SH-SY5Y (cell line): ENCODE results near the gene ART5.

Experiments used
- GATA2 ChIP-seq: IDR thresholded peaks from 2 replicates; pipeline ENCODE4 v1.6.1; 2011; ENCODE audit warnings: mild to moderate bottlenecking, low read depth, low read length
- GATA3 ChIP-seq: IDR thresholded peaks from 2 replicates; pipeline ENCODE4 v1.6.1; 2011; ENCODE audit warnings: low read depth, mild to moderate bottlenecking, low read length, moderate library complexity

DNA sequence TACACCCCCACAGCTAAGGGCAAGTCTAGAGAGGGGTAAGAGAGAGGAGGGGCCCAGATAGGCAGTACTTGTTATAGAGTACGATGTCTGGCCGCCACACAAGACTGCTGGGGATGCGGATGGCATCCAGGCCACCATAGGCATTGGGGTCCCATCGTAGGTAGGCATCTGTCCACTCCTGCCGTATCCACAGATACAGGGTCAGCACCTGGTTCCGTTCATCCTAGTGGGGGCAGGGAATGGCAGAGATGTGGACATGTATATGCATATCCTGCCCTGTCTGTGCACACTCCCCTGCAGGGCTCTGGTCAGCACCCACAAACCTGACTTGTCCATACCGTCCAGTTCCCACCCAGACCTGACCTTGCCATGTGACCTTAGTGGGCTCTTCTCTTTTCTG is 27.3 kb upstream of the ART5 start:
- TF ChIP-seq GATA3 = no peak
- TF ChIP-seq GATA2 = no peak
